Urothelium cell line (cell line): Measurements from ENCODE around the gene ZSWIM6.

ENCODE experiments used
- DNase-seq: peaks from one replicate; pipeline ENCODE4 v3.0.0; 2011; ENCODE audit warnings: low spot score, mixed read lengths
- FAIRE-seq: peaks from 2 replicates; lab custom pipeline; 2011; peaks lifted over from hg19 to GRCh38; lab: Jason Lieb, UNC

Gene ZSWIM6

GRCh38 chr5:61582205-61582820 is 250.3 kb downstream of the ZSWIM6 start:
- no peak for FAIRE-seq
- DNase-seq = no peak

GRCh38 chr5:61582887-61583286 is 250.8 kb downstream of the ZSWIM6 start:
- DNase-seq (no peak), FAIRE-seq (no peak)

GRCh38 chr5:61586096-61587084 is 254.3 kb downstream of the ZSWIM6 start:
- no peak for DNase-seq
- FAIRE-seq = no peak

- FAIRE-seq (no peak), DNase-seq (peak; percentile 66)
Observed at GRCh38 chr5:61587125-61587524, 255.1 kb downstream of the ZSWIM6 start.

- DNase-seq (no peak), FAIRE-seq (no peak)
Observed at GRCh38 chr5:61588216-61588615, 256.2 kb downstream of the ZSWIM6 start.

GRCh38 chr5:61589946-61590345 is 257.9 kb downstream of the ZSWIM6 start:
- no peak for DNase-seq
- no peak for FAIRE-seq

GRCh38 chr5:61590473-61590872 is 258.4 kb downstream of the ZSWIM6 start:
- no peak for FAIRE-seq
- no peak for DNase-seq

GRCh38 chr5:61591859-61592258 is 259.8 kb downstream of the ZSWIM6 start:
- FAIRE-seq (no peak), DNase-seq (no peak)

- FAIRE-seq (no peak), DNase-seq (no peak)
Observed at GRCh38 chr5:61595426-61595825, 263.4 kb downstream of the ZSWIM6 start.
